Measurements from ENCODE around the gene LRGUK. TPM values are rescaled to one million over a fixed set of nuclear protein-coding genes. Genes with fewer than 3 reads are reported as not detected.

Gene LRGUK
- total and polyA plus RNA-seq, 2 donors from 2014 or later = 0.19 to 3.8 TPM

GRCh38 chr7:134203186-134203889 is 76.2 kb downstream of the LRGUK start:
- no peak overlapping the region for H3K4me3 ChIP-seq (ENCODE audit: low read length in 3 of 3)
- no peaks in the 10 kb centered on the region for H3K36me3 ChIP-seq (ENCODE audit: control insufficient read depth in 2 of 3, insufficient read depth in 3 of 3, low read length in 3 of 3)
- no peak for TF ChIP-seq CTCF (IDR thresholded peaks at IDR 0.05; ENCODE audit: borderline replicate concordance, extremely low read depth, insufficient read depth)
- no peaks in the 10 kb centered on the region for H3K4me1 ChIP-seq (ENCODE audit: control insufficient read depth in 2 of 3, insufficient read depth in 2 of 3, low read depth in 1 of 3, low read length in 3 of 3)
- FAIRE-seq (no peak), DNase-seq (no peak)
- intact Hi-C loops (cut with DNase I) = no loop called here
- H3K9ac ChIP-seq (ENCODE audit: low read length in 3 of 3) = no peak overlapping the region
- H3K27me3 ChIP-seq (ENCODE audit: control insufficient read depth, insufficient read depth, low read length) = no peaks in the 10 kb centered on the region
- no peak overlapping the region for H3K27ac ChIP-seq (ENCODE audit: low read depth in 2 of 2, low read length in 2 of 2)
- H3K9me3 ChIP-seq (ENCODE audit: control insufficient read depth in 2 of 3, insufficient read depth in 1 of 3, low read length in 3 of 3) = no peaks in the 10 kb centered on the region

- Histone ChIP-seq H3K4me1 (ENCODE audit: control insufficient read depth in 2 of 3, insufficient read depth in 2 of 3, low read depth in 1 of 3, low read length in 3 of 3) (no peaks in the 10 kb centered on the region), H3K9me3 (ENCODE audit: control insufficient read depth in 2 of 3, insufficient read depth in 1 of 3, low read length in 3 of 3) (no peaks in the 10 kb centered on the region), H3K4me3 (ENCODE audit: low read length in 3 of 3) (no peak overlapping the region), H3K27ac (ENCODE audit: low read depth in 2 of 2, low read length in 2 of 2) (no peak overlapping the region), H3K27me3 (ENCODE audit: control insufficient read depth, insufficient read depth, low read length) (no peaks in the 10 kb centered on the region), H3K36me3 (ENCODE audit: control insufficient read depth in 2 of 3, insufficient read depth in 3 of 3, low read length in 3 of 3) (no peaks in the 10 kb centered on the region), H3K9ac (ENCODE audit: low read length in 3 of 3) (no peak overlapping the region)
- no peak for TF ChIP-seq CTCF (IDR thresholded peaks at IDR 0.05; ENCODE audit: borderline replicate concordance, extremely low read depth, insufficient read depth)
- DNase-seq (no peak), FAIRE-seq (no peak)
- intact Hi-C loops (cut with DNase I) = no loop called here
These were observed 82.3 kb downstream of the LRGUK start for GRCh38 chr7:134209322-134210015.

- DNase-seq = no peak
- intact Hi-C loops (cut with DNase I) = no loop called here
- Histone ChIP-seq H3K4me1 (ENCODE audit: control insufficient read depth in 2 of 3, insufficient read depth in 2 of 3, low read depth in 1 of 3, low read length in 3 of 3) (no peaks in the 10 kb centered on the region), H3K27ac (ENCODE audit: low read depth in 2 of 2, low read length in 2 of 2) (no peak overlapping the region), H3K9me3 (ENCODE audit: control insufficient read depth in 2 of 3, insufficient read depth in 1 of 3, low read length in 3 of 3) (no peaks in the 10 kb centered on the region), H3K9ac (ENCODE audit: low read length in 3 of 3) (no peak overlapping the region), H3K27me3 (ENCODE audit: control insufficient read depth, insufficient read depth, low read length) (no peaks in the 10 kb centered on the region), H3K36me3 (ENCODE audit: control insufficient read depth in 2 of 3, insufficient read depth in 3 of 3, low read length in 3 of 3) (no peaks in the 10 kb centered on the region), H3K4me3 (ENCODE audit: low read length in 3 of 3) (no peak overlapping the region)
- TF ChIP-seq CTCF (IDR thresholded peaks at IDR 0.05; ENCODE audit: borderline replicate concordance, extremely low read depth, insufficient read depth) = no peak
- FAIRE-seq = no peak
These were observed 83.1 kb downstream of the LRGUK start for GRCh38 chr7:134210227-134210626.

Data from kidney (tissue), 14 donors.